IMR-90 (cell line): ENCODE measurements around the gene AUTS2. TPM values are rescaled to one million over a fixed set of nuclear protein-coding genes. Genes with fewer than 3 reads are reported as not detected.

Experiments
- ATAC-seq: fragments of 200-7000 bp; cut with Tn5 transposase; 2 replicates; pipeline ENCODE4 v1.9.1; 2020; ENCODE audit warnings: low read depth, mild to moderate bottlenecking, moderate library complexity
- BruUV-seq: library from RNA; stranded (reverse); fragments of 400-500 nt; replicated peaks from 2 replicates; lab custom pipeline; 2021; lab: Mats Ljungman, UMichigan
- CTCF ChIA-PET: fragments of 300-600 bp; formaldehyde crosslinking; extraction: SDS; loops from one replicate; lab custom pipeline; 2021; ENCODE audit warnings: antibody characterized with exemption; lab: Yijun Ruan, JAX
- POLR2A ChIA-PET: fragments of 300-600 bp; sonication (Branson Sonifier 250); formaldehyde crosslinking; loops from one replicate; lab custom pipeline; 2022; ENCODE audit warnings: antibody characterized with exemption; ENCODE audit not compliant: unreplicated experiment; lab: Charles Lee
- DNase-seq: peaks from one replicate; pipeline ENCODE4 v3.0.0; 2013
- H2AFZ ChIP-seq: replicated peaks from 2 replicates; pipeline ENCODE3; 2013; ENCODE audit warnings: low read length, mild to moderate bottlenecking; ENCODE audit not compliant: poor library complexity
- H2AK5ac ChIP-seq: 2 replicates; pipeline ENCODE4 v1.6.1; 2013; ENCODE audit warnings: low read depth, low read length, inconsistent platforms
- H2AK9ac ChIP-seq: replicated peaks from 2 replicates; pipeline ENCODE3; 2013; ENCODE audit warnings: mild to moderate bottlenecking, low read depth, low read length, moderate library complexity; ENCODE audit not compliant: poor library complexity
- H2BK120ac ChIP-seq: 2 replicates; pipeline ENCODE4 v1.6.1; 2013; ENCODE audit warnings: low read depth, low read length, inconsistent platforms
- H2BK15ac ChIP-seq: 3 replicates; pipeline ENCODE4 v1.6.1; 2013; ENCODE audit warnings: low read depth, low read length, inconsistent platforms
- H2BK20ac ChIP-seq: 2 replicates; pipeline ENCODE4 v1.6.1; 2013; ENCODE audit warnings: low read depth, mild to moderate bottlenecking, inconsistent platforms, low read length, moderate library complexity
- H2BK5ac ChIP-seq: 2 replicates; pipeline ENCODE4 v1.6.1; 2013; ENCODE audit warnings: mild to moderate bottlenecking, low read depth, low read length, inconsistent platforms; ENCODE audit not compliant: poor library complexity, severe bottlenecking
- H3K14ac ChIP-seq: replicated peaks from 2 replicates; pipeline ENCODE4 v1.6.1; 2013; ENCODE audit warnings: low read depth, low read length, inconsistent platforms
- H3K18ac ChIP-seq: 2 replicates; pipeline ENCODE4 v1.6.1; 2013; ENCODE audit warnings: low read depth, low read length, control low read depth
- H3K23ac ChIP-seq: 2 replicates; pipeline ENCODE4 v1.6.1; 2013; ENCODE audit warnings: low read depth, low read length, inconsistent platforms
- H3K27ac ChIP-seq: 2 replicates; pipeline ENCODE4 v1.5.1; 2013; ENCODE audit warnings: mild to moderate bottlenecking, control low read depth, low read length; ENCODE audit not compliant: insufficient read depth
- H3K27me3 ChIP-seq: 2 replicates; pipeline ENCODE4 v1.6.1; 2013; ENCODE audit warnings: low read length; ENCODE audit not compliant: control insufficient read depth, insufficient read depth
- H3K36me3 ChIP-seq: 2 replicates; pipeline ENCODE4 v1.6.1; 2013; ENCODE audit warnings: low read length, mixed read lengths; ENCODE audit not compliant: control insufficient read depth, insufficient read depth
- H3K4ac ChIP-seq: 2 replicates; pipeline ENCODE4 v1.6.1; 2013; ENCODE audit warnings: low read depth, low read length, inconsistent platforms
- H3K4me1 ChIP-seq: 2 replicates; pipeline ENCODE4 v1.6.1; 2013; ENCODE audit warnings: low read length, mixed read lengths; ENCODE audit not compliant: control insufficient read depth, insufficient read depth
- H3K4me2 ChIP-seq: 2 replicates; pipeline ENCODE4 v1.6.1; 2013; ENCODE audit warnings: low read depth, mild to moderate bottlenecking, control low read depth, low read length, moderate library complexity
- H3K4me3 ChIP-seq: 2 replicates; pipeline ENCODE4 v1.5.1; 2013; ENCODE audit warnings: low read depth, mild to moderate bottlenecking, control low read depth, low read length, moderate library complexity; ENCODE audit not compliant: insufficient read depth
- H3K56ac ChIP-seq: 2 replicates; pipeline ENCODE4 v1.6.1; 2013; ENCODE audit warnings: low read length, inconsistent platforms; ENCODE audit not compliant: insufficient read depth; ENCODE audit errors: extremely low read depth
- H3K79me1 ChIP-seq, 2 experiments: 2 replicates each; pipeline ENCODE4 v1.6.1; 2013; ENCODE audit warnings: low read length in 2 of 2, inconsistent platforms in 1 of 2, low read depth in 1 of 2
- H3K9ac ChIP-seq: 2 replicates; pipeline ENCODE4 v1.6.1; 2013; ENCODE audit warnings: low read depth, low read length, control low read depth
- H3K9me1 ChIP-seq: 2 replicates; pipeline ENCODE4 v1.6.1; 2013; ENCODE audit warnings: low read length, inconsistent platforms; ENCODE audit not compliant: insufficient read depth
- H3K9me3 ChIP-seq: 2 replicates; pipeline ENCODE4 v1.6.1; 2013; ENCODE audit warnings: low read length; ENCODE audit not compliant: control insufficient read depth, insufficient read depth
- H4K20me1 ChIP-seq: 2 replicates; pipeline ENCODE4 v1.6.1; 2013; ENCODE audit warnings: low read length, inconsistent platforms; ENCODE audit not compliant: insufficient read depth
- H4K5ac ChIP-seq: 2 replicates; pipeline ENCODE4 v1.6.1; 2013; ENCODE audit warnings: mild to moderate bottlenecking, low read depth, low read length, control low read depth
- H4K8ac ChIP-seq, 2 experiments: 2 replicates each; pipeline ENCODE4 v1.6.1; 2013; ENCODE audit warnings: low read depth in 2 of 2, low read length in 2 of 2, control low read depth in 1 of 2, inconsistent platforms in 1 of 2
- H4K91ac ChIP-seq: 2 replicates; pipeline ENCODE4 v1.6.1; 2013; ENCODE audit warnings: low read depth, low read length, inconsistent platforms; ENCODE audit not compliant: insufficient read depth
- BHLHE40 ChIP-seq: fragments of 150-350 bp; IDR thresholded peaks from 2 replicates; pipeline ENCODE4 v1.6.1; 2016; ENCODE audit warnings: mild to moderate bottlenecking, low read depth, low read length
- CEBPB ChIP-seq: IDR thresholded peaks from 2 replicates; pipeline ENCODE4 v1.6.1; 2012; ENCODE audit warnings: low read depth, low read length, improper control_type of control experiment
- CHD1 ChIP-seq: IDR thresholded peaks from 2 replicates; pipeline ENCODE4 v1.6.1; 2012; ENCODE audit warnings: low read depth, low read length, improper control_type of control experiment
- CTCF ChIP-seq: conservative IDR thresholded peaks from 2 replicates; pipeline ENCODE4 v1.5.1; 2012; ENCODE audit warnings: mild to moderate bottlenecking, low read depth, low read length, improper control_type of control experiment
- MAFK ChIP-seq: IDR thresholded peaks from 2 replicates; pipeline ENCODE4 v1.6.1; 2012; ENCODE audit warnings: low read depth, low read length, improper control_type of control experiment
- MAZ ChIP-seq: IDR thresholded peaks from 2 replicates; pipeline ENCODE4 v1.6.1; 2012; ENCODE audit warnings: low read depth, mild to moderate bottlenecking, low read length, improper control_type of control experiment, moderate library complexity, borderline replicate concordance
- MXI1 ChIP-seq: IDR thresholded peaks from 2 replicates; pipeline ENCODE4 v1.6.1; 2012; ENCODE audit warnings: low read depth, mild to moderate bottlenecking, low read length, moderate library complexity, borderline replicate concordance
- NFE2L2 ChIP-seq: fragments of 150-350 bp; IDR thresholded peaks from 2 replicates; pipeline ENCODE4 v1.6.1; 2016; ENCODE audit warnings: low read depth, mild to moderate bottlenecking, low read length
- POLR2A ChIP-seq: IDR thresholded peaks from 2 replicates; pipeline ENCODE4 v1.6.1; 2012; ENCODE audit warnings: mild to moderate bottlenecking, low read depth, low read length
- RAD21 ChIP-seq: IDR thresholded peaks from 2 replicates; pipeline ENCODE4 v1.6.1; 2012; ENCODE audit warnings: low read length, improper control_type of control experiment
- RCOR1 ChIP-seq: IDR thresholded peaks from 2 replicates; pipeline ENCODE4 v1.6.1; 2012; ENCODE audit warnings: mild to moderate bottlenecking, low read length, improper control_type of control experiment; ENCODE audit not compliant: insufficient replicate concordance
- RFX5 ChIP-seq: IDR thresholded peaks from 2 replicates; pipeline ENCODE4 v1.8.0; 2012; ENCODE audit warnings: low read depth, mild to moderate bottlenecking, low read length, moderate library complexity
- SMC3 ChIP-seq: fragments of 150-350 bp; IDR thresholded peaks from 2 replicates; pipeline ENCODE4 v1.6.1; 2016; ENCODE audit warnings: low read depth, mild to moderate bottlenecking, antibody characterized with exemption, low read length, moderate library complexity
- USF2 ChIP-seq: fragments of 150-350 bp; IDR thresholded peaks from 2 replicates; pipeline ENCODE4 v1.6.1; 2017; ENCODE audit warnings: mild to moderate bottlenecking, antibody characterized with exemption, low read length, low read depth
- WGBS, 2 experiments: methylation state at CpG; one replicate each; pipeline versions ENCODE4 v1.1.5 to v1.1.7; 2013; ENCODE audit warnings: missing lambda C conversion rate in 2 of 2; ENCODE audit not compliant: insufficient read length in 1 of 2; ENCODE audit errors: extremely low coverage in 2 of 2; 5-methylcytosine and 5-hydroxymethylcytosine counted together
- dilution Hi-C: fragments of 300-500 bp; cut with HindIII; formaldehyde crosslinking; loops from one replicate; pipeline ENCODE4 v1.14.3; 2018; ENCODE audit warnings: low sequenced_read_pairs; ENCODE audit not compliant: unreplicated experiment
- in situ Hi-C: fragments of 300-500 bp; cut with MboI; formaldehyde crosslinking; loops from 3 replicates; pipeline ENCODE4 v1.14.3; 2019; ENCODE audit warnings: low sequenced_read_pairs, inconsistent platforms, mixed read lengths
- intact Hi-C: fragments of 100-400 bp; cut with micrococcal nuclease; formaldehyde crosslinking; loops from 2 replicates; pipeline ENCODE4 v1.10.0; 2022
- polyA plus RNA-seq, 3 experiments: library from polyadenylated mRNA; depleted of rRNA; stranded (reverse); fragments of >200 nt; gene quantifications; 2 replicates each; pipeline ENCODE4 v1.2.3, GENCODE V29; 2012; ENCODE audit warnings: low replicate concordance in 1 of 3
- total RNA-seq: library from RNA; depleted of rRNA; stranded (reverse); fragments of >200 nt; gene quantifications from 2 replicates; pipeline ENCODE4 v1.2.3, GENCODE V29; 2012
- TF ChIP-seq, protein P1 (sequence below): fragments of 150-350 bp; IDR thresholded peaks from 2 replicates; pipeline ENCODE4 v1.6.1; 2016; ENCODE audit warnings: low read depth, mild to moderate bottlenecking, low read length, moderate library complexity, borderline replicate concordance

Gene AUTS2
- total and polyA plus RNA-seq, 2 of the 4 experiments (the other 2 are of a cell fraction) = 0.90 to 3.0 TPM

DNA sequence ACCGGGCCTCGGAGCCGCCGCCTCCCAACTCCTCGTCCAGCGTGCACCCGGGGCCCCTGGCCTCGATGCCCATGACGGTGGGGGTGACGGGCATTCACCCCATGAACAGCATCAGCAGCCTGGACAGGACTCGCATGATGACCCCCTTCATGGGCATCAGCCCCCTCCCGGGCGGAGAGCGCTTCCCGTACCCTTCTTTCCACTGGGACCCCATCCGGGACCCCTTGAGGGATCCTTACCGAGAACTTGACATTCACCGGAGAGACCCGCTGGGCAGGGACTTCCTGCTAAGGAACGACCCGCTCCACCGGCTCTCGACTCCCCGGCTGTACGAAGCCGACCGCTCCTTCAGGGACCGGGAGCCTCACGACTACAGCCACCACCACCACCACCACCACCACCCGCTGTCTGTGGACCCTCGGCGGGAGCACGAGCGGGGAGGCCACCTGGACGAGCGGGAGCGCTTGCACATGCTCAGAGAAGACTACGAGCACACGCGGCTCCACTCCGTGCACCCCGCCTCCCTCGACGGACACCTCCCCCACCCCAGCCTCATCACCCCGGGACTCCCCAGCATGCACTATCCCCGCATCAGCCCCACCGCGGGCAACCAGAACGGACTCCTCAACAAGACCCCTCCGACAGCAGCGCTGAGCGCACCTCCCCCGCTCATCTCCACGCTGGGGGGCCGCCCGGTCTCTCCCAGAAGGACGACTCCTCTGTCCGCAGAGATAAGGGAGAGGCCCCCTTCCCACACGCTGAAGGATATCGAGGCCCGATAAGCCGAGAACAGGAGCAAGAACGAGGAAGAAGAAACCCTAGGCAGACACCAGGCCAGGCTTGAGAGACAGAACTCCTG, 1192.2 kb downstream of the AUTS2 start:
- no peak for DNase-seq
- H2BK20ac ChIP-seq = no peak overlapping the region
- H2AK9ac ChIP-seq = no peak overlapping the region
- no peak overlapping the region for H3K14ac ChIP-seq
- ATAC-seq = no peak
- H3K56ac ChIP-seq = no peak overlapping the region
- H4K8ac ChIP-seq = no peak overlapping the region
- H3K4me2 ChIP-seq = no peak overlapping the region
- H3K27ac ChIP-seq = no peak overlapping the region
- no peak overlapping the region for H3K4ac ChIP-seq
- H4K91ac ChIP-seq = no peak overlapping the region
- H2BK5ac ChIP-seq = no peak overlapping the region
- H2AFZ ChIP-seq = no peak overlapping the region
- no peaks in the 10 kb centered on the region for H3K79me1 ChIP-seq
- no peaks in the 10 kb centered on the region for H3K9me1 ChIP-seq
- in situ Hi-C loops = no loop called here
- no peak overlapping the region for H3K4me3 ChIP-seq
- no peaks in the 10 kb centered on the region for H3K27me3 ChIP-seq
- dilution Hi-C loops = no loop called here
- intact Hi-C loops = no loop called here
- CTCF ChIA-PET = no interaction called here
- H2BK15ac ChIP-seq = no peak overlapping the region
- H3K23ac ChIP-seq = no peak overlapping the region
- no peaks in the 10 kb centered on the region for H3K9me3 ChIP-seq
- no peaks in the 10 kb centered on the region for H4K20me1 ChIP-seq
- H2BK120ac ChIP-seq = no peak overlapping the region
- H3K9ac ChIP-seq = no peak overlapping the region
- 89% methylated on average over 10 of the region's 63 CpGs; no CpG with 5 or more reads in 1 of the 2 experiments for WGBS, 2 experiments
- no TSS peak for BruUV-seq
- no peak overlapping the region for H4K5ac ChIP-seq
- H3K4me1 ChIP-seq = no peaks in the 10 kb centered on the region
- H2AK5ac ChIP-seq = no peak overlapping the region
- H3K36me3 ChIP-seq = peaks cover 16% of the 10 kb centered on the region
- POLR2A ChIA-PET = no interaction called here
- H3K18ac ChIP-seq = no peak overlapping the region
- TF ChIP-seq RFX5 = no peak
- TF ChIP-seq RAD21 = no peak
- no peak for TF ChIP-seq CTCF
- TF ChIP-seq SMC3 = no peak
- TF ChIP-seq CEBPB = no peak
- TF ChIP-seq NFE2L2 = no peak
- TF ChIP-seq POLR2A = no peak
- no peak for TF ChIP-seq USF2
- no peak for TF ChIP-seq MXI1
- no peak for TF ChIP-seq RCOR1
- TF ChIP-seq MAFK = no peak
- TF ChIP-seq CHD1 = no peak
- no peak for TF ChIP-seq BHLHE40
- TF ChIP-seq, protein P1, sequence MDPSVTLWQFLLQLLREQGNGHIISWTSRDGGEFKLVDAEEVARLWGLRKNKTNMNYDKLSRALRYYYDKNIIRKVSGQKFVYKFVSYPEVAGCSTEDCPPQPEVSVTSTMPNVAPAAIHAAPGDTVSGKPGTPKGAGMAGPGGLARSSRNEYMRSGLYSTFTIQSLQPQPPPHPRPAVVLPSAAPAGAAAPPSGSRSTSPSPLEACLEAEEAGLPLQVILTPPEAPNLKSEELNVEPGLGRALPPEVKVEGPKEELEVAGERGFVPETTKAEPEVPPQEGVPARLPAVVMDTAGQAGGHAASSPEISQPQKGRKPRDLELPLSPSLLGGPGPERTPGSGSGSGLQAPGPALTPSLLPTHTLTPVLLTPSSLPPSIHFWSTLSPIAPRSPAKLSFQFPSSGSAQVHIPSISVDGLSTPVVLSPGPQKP = no peak
- TF ChIP-seq MAZ = no peak
